ENCODE results near the gene DDX3X.

DNA sequence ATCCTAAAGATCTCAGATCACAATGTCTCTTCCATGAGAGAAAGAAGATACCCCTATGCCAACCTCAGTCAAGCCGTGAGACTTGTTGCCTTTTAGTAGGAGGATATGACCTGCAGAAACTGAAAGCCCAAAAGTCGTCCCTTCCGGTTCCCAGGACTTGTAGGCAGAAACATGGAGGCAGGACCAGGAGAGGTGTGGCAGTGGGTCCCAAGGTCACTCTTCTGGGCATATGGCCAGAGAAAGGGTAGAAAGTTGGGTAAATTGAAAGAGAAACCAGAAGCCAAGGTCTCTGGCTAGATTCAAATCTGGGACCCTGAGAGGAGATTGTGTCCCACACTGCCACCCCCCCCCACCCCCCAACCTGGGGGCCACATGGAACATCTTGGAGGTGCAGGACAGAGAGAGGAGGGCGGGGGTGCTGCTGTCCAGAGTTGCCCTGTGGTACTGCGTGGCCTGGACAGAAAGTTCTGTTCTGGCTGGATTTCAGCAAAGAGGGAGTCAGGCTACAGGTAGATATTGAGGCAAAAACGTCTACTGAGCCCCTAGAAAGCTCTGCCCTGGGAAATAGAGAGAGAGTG is 55.4 kb downstream of the DDX3X start:
- TF ChIP-seq CTCF (IDR thresholded peaks at IDR 0.05; ENCODE audit: low read depth, low read length), result no peak
- no peak for TF ChIP-seq EZH2phosphoT487 (IDR thresholded peaks at IDR 0.05; ENCODE audit: low read depth)

All from OCI-LY3 (cell line).